DND-41 (cell line): ENCODE measurements around the gene RGS2.

Experiments used
- CTCF ChIP-seq: IDR thresholded peaks from 2 replicates; pipeline ENCODE4 v1.5.1; 2012; ENCODE audit warnings: borderline replicate concordance, low read length, moderate library complexity, mild to moderate bottlenecking; ENCODE audit not compliant: poor library complexity, severe bottlenecking; ENCODE audit errors: extremely low read depth
- EZH2 ChIP-seq: IDR thresholded peaks from 3 replicates; pipeline ENCODE4 v1.6.1; 2012; ENCODE audit warnings: borderline replicate concordance, low read depth, mild to moderate bottlenecking, moderate library complexity, low read length, inconsistent platforms; ENCODE audit not compliant: severe bottlenecking

- TF ChIP-seq CTCF (no peak), EZH2 (no peak)
Observed at GRCh38 chr1:192795916-192796618, 12.8 kb upstream of the RGS2 start.
